GM21526 (cell line): ENCODE data around the gene LRBA.
"Not testable (repeated sequence)": the region's sequence is repeated elsewhere in the genome, so short reads cannot be mapped to it uniquely, and the experiment has no call there.

Experiments
- ATAC-seq: cut with Tn5 transposase; IDR thresholded peaks from one replicate; pipeline ENCODE4 v1.9.1; 2021; ENCODE audit warnings: moderate library complexity; ENCODE audit not compliant: unreplicated experiment, low FRiP score

LRBA gene

DNA sequence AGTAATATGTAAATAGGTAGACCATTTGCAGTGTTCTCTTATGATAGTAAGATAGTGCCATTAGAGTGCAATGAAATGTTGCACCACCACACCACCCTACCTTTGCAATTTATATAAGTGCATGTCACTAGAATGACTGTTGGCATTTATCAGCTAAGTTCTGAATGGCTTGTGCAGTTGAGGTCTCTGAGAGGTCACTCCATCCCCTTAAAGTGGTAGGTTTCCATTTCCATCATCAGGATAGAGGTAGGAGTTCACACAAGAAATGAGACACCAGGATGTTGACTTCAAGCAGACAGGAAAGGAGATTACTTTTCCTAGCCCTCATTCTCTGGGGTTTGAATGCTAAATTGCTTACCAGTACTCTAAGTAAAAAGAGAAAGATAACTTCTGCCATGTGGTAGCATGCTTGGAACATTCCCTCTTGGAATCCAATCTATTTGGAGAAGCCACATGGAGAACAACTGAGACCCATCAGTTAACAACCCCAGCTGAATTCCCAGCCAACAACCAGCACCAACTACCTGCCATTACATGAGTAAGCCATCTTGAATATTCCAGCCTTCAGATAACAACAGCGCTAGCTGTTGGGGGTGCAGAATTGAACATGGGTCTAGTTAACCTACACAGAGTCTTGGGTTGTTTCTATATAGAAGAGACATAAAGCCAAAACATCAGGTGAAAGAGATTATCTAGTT, 6.7 kb upstream of the LRBA start:
- no peak for ATAC-seq

DNA sequence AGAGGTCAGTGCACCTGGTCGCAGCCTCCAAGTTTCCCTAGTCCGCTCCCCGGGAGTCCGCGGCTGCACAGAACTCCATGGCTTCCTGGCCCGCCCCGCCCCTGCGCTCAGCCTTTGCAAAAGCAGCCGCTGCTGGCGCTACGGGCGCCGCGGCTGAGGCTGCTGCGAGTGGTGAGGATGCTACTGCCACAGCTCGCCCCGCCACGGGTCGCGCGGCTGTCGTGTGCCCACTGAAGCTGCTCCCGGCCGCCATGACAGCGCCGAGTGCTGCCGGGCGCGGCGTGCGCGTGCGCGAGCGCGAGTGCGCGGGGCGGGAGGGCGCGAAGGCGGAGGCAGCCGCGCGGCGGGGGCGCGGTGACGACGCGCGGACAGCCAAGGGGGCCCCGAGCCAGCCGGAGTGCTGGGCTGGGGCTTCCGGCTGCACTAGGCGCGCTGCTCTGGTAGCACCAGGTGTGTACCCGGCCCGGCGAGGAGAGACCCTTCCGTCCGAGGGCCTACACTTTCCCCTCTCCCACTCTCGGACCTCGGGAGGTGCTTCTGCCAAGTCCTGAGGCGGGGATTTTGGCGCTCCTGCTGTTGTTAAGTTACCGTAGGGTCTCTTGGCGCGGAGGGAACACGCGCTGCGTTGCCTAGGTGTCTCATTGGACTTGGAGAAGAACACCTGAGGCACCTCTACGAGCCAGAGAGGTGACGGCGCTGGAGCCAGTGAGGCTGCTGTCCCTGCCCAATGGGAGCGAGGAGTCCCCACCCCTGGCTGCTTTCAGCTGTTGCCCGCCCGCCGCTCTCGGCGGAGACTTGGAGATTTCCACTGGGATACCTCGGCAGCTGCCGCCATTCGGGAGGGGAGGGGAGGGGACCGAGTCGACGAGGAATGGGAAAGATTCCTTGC, 619 bp upstream of the LRBA start:
- ATAC-seq: peak; percentile 78

DNA sequence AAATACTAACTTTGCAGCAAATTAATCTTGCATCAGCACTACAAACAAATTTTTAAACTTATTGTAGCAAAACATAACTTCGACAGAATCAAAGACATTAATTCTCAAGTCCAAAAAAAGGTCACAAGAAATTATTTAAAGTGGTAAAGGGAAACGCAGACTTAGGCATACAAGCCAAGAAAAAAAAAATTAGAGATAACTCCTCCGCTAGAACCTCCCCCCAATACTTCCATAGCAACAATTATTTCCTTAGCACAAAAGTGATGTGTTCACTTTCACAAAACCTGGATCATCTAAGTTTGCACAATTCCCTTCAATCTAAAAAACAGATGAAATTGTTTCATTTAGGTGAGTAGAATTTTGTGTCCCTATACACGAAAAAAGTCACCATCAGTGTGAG, 1.1 kb downstream of the LRBA start:
- no peak for ATAC-seq

DNA sequence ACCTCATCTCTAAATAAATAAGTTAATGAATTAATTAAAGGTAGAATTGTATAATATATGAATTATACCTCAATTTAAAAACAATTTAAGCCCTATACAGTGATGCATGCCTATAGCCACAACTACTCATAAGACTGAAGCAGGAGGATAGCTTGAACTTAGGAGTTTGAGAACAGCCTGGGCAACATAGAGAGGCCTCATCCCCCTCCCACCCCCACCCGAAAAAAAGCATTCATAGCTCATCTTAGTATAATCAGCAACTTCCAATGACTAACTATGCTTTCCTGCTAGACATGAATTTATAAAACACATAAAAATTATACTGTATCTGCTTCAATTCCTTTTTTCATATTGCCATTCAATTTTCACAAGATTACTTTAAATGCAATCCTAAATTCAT, 1.6 kb downstream of the LRBA start:
- ATAC-seq: no peak

DNA sequence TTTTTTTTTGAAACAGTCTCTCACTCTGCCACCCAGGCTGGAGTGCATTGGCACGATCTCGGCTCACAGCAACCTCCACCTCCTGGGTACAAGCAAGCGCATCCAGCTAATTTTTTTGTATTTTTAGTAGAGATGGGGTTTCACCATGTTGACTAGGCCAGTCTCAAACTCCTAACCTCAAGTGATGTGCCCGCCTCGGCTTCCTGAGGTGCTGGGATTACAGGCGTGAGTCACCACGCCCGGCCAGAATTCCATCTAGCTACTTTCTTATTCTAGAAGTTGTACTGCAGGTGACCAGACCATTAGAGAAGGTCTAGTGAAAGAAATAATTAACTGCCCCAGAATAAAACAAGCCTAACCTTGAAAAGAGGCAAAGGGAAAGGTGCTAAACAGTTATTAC, 2.3 kb downstream of the LRBA start:
- ATAC-seq: no peak

DNA sequence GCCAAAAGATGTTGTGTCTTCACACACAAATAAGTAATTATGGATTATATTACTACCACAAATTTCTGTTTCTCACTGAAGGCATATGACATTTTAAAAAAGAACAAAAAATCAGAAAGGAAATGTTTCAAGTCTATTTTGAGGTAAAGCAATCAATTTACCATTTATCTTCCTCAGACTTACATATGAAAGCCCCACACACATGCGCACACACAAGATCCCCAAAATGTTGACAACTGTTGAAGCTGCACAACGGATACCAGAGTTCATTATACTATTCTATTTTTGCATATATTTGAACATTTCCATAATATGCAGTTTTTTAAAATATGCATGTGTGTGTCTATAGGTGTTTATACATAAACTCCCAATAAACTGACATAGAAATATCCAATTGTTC, 2.7 kb downstream of the LRBA start:
- ATAC-seq: no peak

DNA sequence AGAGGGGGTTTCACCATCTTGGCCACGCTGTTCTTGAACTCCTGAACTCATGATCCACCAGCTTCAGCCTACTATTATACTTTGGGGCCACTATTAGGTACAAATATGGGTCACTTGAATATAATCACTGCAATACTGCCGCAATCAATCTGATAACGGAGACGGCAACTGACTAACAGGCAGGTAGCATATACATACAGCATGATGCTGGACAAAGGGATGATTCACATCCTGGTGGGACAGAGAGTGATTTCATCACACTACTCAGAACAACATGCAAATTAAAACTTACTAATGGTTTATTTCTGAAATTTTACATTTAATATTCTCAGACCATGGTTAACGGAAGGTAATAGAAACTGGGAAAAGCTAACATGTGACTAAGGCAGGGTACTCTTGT, 10.9 kb downstream of the LRBA start:
- ATAC-seq: no peak

DNA sequence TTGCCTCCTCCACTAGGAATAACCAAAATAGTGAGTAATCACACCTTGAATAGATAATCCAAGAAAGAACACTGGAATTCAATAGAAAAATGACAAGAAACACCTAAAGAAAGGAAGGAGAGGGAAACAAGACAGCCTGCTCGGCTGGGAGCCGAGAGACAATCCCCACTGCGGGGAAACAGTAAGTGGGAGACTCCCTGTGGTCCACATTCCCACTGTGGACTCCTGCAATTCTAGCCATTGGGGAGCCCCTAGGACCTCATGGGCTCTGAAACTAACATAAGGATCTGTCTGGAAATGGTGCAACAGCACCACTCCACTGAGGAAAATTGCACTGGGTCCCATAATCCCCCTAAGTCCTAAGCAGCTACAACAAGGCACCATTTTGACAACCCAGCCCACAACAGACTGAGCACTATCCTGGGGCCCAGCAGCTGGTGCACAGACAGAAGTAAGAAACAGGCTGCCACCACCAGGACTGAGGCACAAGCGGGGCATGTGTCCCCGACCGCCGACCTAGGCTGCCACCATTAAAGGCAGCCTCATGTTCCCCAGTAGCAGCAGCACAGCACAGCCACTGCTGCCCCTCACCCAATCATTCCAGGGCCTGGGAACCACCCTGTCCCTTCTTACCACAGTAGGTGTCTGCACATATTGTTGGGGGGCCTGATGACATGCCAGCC, 14.2 kb downstream of the LRBA start:
- no peak for ATAC-seq

DNA sequence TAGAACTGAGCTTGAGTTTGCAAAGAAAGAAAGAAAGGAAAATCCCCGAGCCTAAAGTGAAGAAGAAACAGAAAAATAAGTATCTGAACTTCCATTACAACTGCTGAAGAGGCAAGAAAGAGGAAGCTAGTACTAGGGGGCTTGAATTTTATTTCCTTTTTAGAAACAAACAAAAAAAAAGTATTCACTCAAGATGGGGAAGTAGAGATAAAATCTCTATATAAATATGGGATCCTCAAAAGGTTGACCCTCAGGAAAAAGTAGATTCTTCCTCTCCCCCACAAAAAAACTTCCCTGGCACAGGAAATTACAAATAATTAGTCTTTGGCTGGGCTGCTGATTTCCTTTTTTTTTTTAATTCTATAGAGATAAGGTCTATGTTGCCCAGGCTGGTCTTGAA, 16.0 kb downstream of the LRBA start:
- no peak for ATAC-seq

DNA sequence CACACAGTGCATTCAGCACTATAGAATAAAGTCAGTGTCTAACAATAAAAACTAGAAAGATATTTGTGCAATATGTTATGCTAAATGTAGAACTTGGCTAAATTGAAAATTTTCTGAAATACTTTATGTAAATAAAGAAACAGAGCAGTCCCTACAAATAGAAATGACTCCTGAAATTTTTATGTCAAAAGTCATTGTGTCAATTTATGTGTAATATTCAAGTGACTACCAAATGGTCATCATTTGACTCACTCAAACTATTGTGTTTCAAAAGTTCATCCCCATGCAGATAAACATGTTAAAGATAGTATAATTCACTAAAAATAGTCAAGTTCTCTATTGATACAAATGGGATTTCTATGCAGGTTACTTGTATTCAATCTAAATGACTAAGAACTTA, 17.9 kb downstream of the LRBA start:
- ATAC-seq: no peak

DNA sequence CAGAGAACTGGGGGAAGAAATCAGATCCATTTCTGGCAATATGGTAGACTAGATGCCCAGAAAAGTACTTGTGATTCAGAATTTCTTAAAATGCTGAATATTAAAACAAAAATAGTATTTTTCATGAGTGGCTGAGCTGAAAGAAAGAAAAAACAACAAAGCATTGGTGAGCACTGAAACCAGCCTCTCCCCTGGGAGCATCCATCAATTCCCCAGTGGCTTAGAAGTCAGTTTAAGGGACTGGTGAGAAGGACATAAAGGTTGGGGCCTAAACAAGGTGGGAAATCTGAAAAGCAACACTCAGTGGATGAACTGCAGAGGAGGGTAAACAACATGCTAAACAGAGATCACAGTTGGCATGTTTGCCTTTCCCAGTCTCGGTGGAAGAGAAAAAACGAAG, 20.4 kb downstream of the LRBA start:
- no peak for ATAC-seq

DNA sequence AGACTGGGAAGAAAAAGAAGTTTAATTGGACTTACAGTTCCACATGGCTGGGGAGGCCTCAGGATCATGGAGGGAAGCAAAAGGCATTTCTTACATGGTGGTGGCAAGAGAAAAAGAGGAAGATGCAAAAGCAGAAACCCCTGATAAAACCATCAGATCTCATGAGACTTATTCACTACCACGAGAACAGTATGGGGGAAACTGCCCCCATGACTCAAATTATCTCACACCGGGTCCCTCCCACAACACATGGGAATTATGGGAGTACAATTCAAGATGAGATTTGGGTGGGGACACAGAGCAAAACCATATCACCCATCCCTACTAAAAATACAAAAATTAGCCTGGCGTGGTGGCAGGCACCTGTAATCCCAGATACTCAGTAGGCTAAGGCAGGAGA, 21.5 kb downstream of the LRBA start:
- not testable (repeated sequence) for ATAC-seq

DNA sequence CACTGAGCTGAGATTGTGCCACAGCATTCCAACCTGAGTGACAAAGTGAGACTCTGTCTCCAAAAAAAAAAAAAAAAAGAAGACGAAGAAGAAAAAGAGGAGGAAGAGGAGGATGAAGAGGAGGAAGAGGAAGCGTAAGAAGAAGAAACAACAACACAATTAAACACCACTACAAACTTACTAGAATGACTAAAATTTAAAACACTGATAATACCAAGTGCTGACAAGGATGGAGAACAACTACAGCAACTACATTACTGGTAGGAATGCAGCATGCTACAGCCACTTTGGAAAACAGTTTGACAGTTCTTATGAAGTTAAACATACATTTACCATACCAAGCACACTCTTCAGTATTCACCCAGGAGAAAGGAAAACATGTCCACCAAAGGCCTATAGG, 24.1 kb downstream of the LRBA start:
- no peak for ATAC-seq

DNA sequence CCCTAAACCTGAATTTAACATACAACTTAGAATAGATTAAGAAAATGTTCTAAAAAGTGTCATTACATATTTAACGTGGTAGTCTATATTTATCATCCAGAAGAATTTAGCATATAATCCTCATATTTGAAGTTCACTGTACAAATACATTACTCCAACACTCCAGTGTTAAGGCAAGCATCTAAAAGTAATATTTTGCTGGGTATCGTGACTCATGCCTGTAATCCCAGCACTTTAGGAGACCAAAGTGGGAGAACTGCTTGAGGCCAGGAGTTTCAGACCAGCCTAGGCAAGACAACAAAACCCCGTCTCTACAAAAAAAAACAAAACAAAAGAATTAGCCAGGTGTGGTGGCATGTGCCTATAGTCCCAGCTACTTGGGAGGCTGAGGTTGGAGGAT, 24.8 kb downstream of the LRBA start:
- no peak for ATAC-seq

DNA sequence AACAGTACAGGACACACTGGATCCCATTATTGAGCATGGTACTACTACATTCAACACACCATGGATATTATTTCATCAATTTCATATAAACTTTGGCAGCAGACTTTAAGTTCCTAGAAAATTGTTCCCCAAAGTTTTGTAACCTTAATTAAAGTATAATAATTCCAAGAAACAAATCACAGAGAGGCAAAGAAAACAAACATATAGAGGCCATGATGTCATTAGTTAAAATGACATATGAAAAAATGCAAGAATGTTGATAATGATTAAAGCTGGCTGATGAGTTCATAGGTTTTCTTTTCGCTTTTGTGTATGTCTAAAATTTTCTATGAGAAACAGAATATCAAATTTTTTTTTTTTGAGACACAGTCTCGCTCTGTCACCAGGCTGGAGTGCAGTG, 26.8 kb downstream of the LRBA start:
- ATAC-seq: no peak

DNA sequence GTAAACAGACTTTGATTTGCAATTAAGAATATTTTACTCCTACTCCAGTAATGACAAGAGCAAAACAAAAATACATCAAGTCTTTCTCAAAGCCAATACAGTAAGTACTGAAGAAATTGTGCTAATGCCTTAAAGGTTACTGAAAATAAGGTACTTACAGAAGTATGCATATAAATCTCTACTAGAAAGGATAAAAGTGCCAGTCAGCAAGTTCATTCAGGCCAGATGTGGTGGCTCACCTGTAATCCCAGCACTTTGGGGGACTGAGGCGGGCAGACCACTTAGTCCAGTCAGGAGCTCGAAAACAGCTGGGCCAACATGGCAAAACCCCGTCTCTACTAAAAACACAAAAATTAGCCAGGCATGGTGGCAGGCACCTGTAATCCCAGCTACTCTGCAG, 27.9 kb downstream of the LRBA start:
- ATAC-seq: no peak

DNA sequence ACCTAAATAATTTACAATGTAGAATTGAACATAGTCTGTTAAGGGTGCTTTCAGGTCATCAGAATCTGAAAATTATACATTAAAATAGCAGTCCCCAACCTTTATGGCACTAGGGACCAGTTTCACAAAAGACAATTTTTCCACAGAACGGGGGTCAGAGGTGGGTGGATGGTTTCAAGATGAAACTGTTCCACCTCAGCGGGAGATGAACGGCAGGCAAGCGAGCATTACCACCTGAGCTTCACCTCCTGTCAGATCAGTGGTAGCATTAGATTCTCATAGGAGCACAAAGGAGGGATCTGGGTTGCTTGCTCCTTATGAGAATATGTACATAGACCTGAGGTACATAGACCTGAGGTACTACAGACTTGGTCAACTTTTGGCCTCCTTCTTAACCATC, 29.0 kb downstream of the LRBA start:
- ATAC-seq: peak; percentile 66

DNA sequence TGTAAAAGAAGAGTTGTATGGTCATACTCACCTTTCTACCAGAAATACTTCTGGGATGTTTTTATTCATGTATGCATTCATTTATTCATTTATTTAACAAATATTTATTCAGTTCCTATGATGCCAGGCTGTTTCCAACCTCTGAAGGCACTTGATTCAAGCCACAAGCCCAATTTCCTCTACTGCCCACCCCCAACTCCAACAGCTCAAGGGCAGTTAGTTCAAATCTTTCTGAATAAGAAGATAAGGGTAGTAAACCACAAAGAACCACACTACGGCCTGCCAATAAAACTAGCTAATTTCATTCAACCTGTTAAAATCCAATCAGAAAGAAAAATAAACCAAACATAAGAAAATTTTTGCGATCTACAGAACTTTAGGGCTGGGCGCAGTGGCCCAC, 31.2 kb downstream of the LRBA start:
- no peak for ATAC-seq

DNA sequence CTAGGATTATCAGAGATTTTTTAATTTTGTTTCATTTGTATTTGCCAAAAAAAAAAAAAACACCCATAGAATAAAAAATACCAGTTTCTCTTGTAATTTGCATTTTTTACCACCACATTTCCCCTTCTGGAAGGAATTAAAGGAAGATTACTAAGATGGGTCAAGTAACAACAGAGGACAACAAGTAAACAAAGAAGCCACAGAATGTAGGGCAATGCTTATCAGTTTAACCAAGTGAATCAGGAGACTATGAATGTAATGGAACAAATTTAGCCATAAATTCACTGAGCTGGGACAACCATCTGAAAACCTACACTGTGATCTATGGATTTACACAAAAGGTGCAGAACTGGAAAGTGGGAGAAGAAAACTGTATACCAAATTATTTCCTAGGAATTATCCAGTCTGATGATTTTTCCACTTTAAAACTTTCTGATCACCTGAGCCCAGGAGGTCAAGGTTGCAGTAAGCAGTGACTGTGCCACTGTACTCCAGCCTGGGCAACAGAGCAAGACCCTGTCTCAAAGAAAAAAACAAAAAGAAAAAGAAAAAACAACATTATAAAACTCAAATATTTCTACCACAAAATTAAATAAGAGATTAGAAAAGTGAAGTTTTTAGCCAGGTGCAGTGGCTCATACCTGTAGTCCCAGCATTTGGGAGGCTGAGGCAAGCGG, 32.4 kb downstream of the LRBA start:
- no peak for ATAC-seq

DNA sequence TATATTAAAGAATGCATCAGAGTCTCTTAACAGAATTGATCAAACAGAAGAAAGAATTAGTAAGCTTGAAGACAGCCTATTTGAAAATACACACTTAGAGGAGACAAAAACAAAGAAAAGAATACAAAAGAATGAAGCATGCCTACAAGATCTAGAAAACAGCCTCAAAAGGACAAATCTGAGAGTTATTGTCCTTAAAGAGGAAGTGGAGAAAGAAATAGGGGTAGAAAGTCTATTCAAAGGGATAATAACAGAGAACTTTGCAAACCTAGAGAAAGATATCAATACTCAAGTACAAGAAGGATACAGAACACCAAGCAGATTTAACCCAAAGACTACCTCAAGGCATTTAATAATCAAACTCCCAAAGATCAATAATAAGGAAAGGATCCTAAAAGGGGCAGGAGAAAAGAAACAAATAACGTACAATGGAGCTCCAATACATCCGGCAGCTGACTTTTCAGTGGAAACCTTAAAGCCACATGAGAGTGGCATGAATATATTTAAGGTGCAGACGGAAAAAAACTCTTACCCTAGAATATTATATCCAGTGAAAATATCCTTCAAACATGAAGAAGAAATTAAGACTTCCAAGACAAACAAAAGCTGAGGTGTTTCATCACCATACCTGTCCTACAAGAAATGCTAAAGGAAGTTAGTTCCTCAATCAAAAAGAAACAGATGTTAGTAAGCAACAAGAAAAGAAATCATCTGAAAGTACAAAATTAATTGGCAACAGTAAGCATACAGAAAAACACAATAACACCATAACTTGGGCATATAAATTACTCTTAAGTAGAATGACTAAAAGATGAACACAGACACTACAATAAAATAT, 36.1 kb downstream of the LRBA start:
- no peak for ATAC-seq
